ENCODE data around the gene DCDC2C. TPM values are rescaled to one million over a fixed set of nuclear protein-coding genes. Genes with fewer than 3 reads are reported as not detected.

The DCDC2C gene
- total and polyA plus RNA-seq, 9 of the 15 experiments (the other 6 are each of a cell fraction or from before 2014, with no cell fraction given) = not detected

Other genes starting within 250 kb of the DCDC2C start
- 26.7 and 29.2 TPM in 2 replicates for gene ADI1, start 184.0 kb upstream of the DCDC2C start, total RNA-seq (2014; rRNA removed)
- 25.7 and 27.1 TPM in 2 replicates for gene ADI1, start 184.0 kb upstream of the DCDC2C start, total RNA-seq (2014; rRNA removed; fragmentation: Illumina TruSeq; extraction: Trizol)
- 48.0 and 51.0 TPM in 2 replicates for gene ADI1, start 184.0 kb upstream of the DCDC2C start, total RNA-seq (2015; rRNA removed; fragmentation: Illumina TruSeq; extraction: Trizol)
- 31.6 and 34.7 TPM in 2 replicates for gene ADI1, start 184.0 kb upstream of the DCDC2C start, total RNA-seq (2021)
- 17.6 and 23.6 TPM in 2 replicates for gene ADI1, start 184.0 kb upstream of the DCDC2C start, polyA plus RNA-seq (2011; rRNA removed)
- 31.4 and 33.7 TPM in 2 replicates for gene ADI1, start 184.0 kb upstream of the DCDC2C start, polyA plus RNA-seq (2014; fragmentation: Illumina TruSeq; extraction: Trizol)
- 1 to 10 TPM; 6.1 to 6.6 TPM for gene ADI1, start 184.0 kb upstream of the DCDC2C start, polyA plus RNA-seq (2014; fragmentation: Nextera tagmentation; extraction: Ambion mirVana)
- gene ADI1, start 184.0 kb upstream of the DCDC2C start, polyA plus RNA-seq (2014; rRNA removed) = 20.6 and 21.6 TPM in 2 replicates
- 46.5 and 46.8 TPM in 2 replicates for gene RNASEH1, start 145.2 kb upstream of the DCDC2C start, total RNA-seq (2014; rRNA removed)
- gene RNASEH1, start 145.2 kb upstream of the DCDC2C start, total RNA-seq (2014; rRNA removed; fragmentation: Illumina TruSeq; extraction: Trizol) = 40.8 and 42.8 TPM in 2 replicates
- 47.1 and 47.5 TPM in 2 replicates for gene RNASEH1, start 145.2 kb upstream of the DCDC2C start, total RNA-seq (2015; rRNA removed; fragmentation: Illumina TruSeq; extraction: Trizol)
- 44.1 and 45.6 TPM in 2 replicates for gene RNASEH1, start 145.2 kb upstream of the DCDC2C start, total RNA-seq (2021)
- 21.7 and 25.7 TPM in 2 replicates for gene RNASEH1, start 145.2 kb upstream of the DCDC2C start, polyA plus RNA-seq (2011; rRNA removed)
- 34.7 and 35.3 TPM in 2 replicates for gene RNASEH1, start 145.2 kb upstream of the DCDC2C start, polyA plus RNA-seq (2014; fragmentation: Illumina TruSeq; extraction: Trizol)
- gene RNASEH1, start 145.2 kb upstream of the DCDC2C start, polyA plus RNA-seq (2014; fragmentation: Nextera tagmentation; extraction: Ambion mirVana) = 10 to 100 TPM; 27.5 to 32.7 TPM
- 46.8 and 47.9 TPM in 2 replicates for gene RNASEH1, start 145.2 kb upstream of the DCDC2C start, polyA plus RNA-seq (2014; rRNA removed)
- 2,103 and 2,507 TPM in 2 replicates for gene RPS7, start 128.3 kb upstream of the DCDC2C start, total RNA-seq (2014; rRNA removed)
- 3,088 and 3,235 TPM in 2 replicates for gene RPS7, start 128.3 kb upstream of the DCDC2C start, total RNA-seq (2014; rRNA removed; fragmentation: Illumina TruSeq; extraction: Trizol)
- 4,033 and 4,169 TPM in 2 replicates for gene RPS7, start 128.3 kb upstream of the DCDC2C start, total RNA-seq (2015; rRNA removed; fragmentation: Illumina TruSeq; extraction: Trizol)
- 2,201 and 2,441 TPM in 2 replicates for gene RPS7, start 128.3 kb upstream of the DCDC2C start, total RNA-seq (2021)
- gene RPS7, start 128.3 kb upstream of the DCDC2C start, polyA plus RNA-seq (2011; rRNA removed) = 2,427 and 2,760 TPM in 2 replicates
- gene RPS7, start 128.3 kb upstream of the DCDC2C start, polyA plus RNA-seq (2014; fragmentation: Illumina TruSeq; extraction: Trizol) = 2,675 and 2,931 TPM in 2 replicates
- gene RPS7, start 128.3 kb upstream of the DCDC2C start, polyA plus RNA-seq (2014; fragmentation: Nextera tagmentation; extraction: Ambion mirVana) = 1,000 to 10,000 TPM; 2,718 to 3,051 TPM
- 2,676 and 2,779 TPM in 2 replicates for gene RPS7, start 128.3 kb upstream of the DCDC2C start, polyA plus RNA-seq (2014; rRNA removed)
- 2.9 and 5.4 TPM in 2 replicates for gene COLEC11, start 108.5 kb upstream of the DCDC2C start, total RNA-seq (2014; rRNA removed)
- gene COLEC11, start 108.5 kb upstream of the DCDC2C start, total RNA-seq (2014; rRNA removed; fragmentation: Illumina TruSeq; extraction: Trizol) = 0.67 and 0.98 TPM in 2 replicates
- 2.0 and 2.6 TPM in 2 replicates for gene COLEC11, start 108.5 kb upstream of the DCDC2C start, total RNA-seq (2015; rRNA removed; fragmentation: Illumina TruSeq; extraction: Trizol)
- gene COLEC11, start 108.5 kb upstream of the DCDC2C start, total RNA-seq (2021) = 2.9 and 4.3 TPM in 2 replicates
- gene COLEC11, start 108.5 kb upstream of the DCDC2C start, polyA plus RNA-seq (2011; rRNA removed) = 0.93 and 1.6 TPM in 2 replicates
- gene COLEC11, start 108.5 kb upstream of the DCDC2C start, polyA plus RNA-seq (2014; fragmentation: Illumina TruSeq; extraction: Trizol) = 1.8 and 3.2 TPM in 2 replicates
- under 1 TPM; 0.32 to 0.73 TPM for gene COLEC11, start 108.5 kb upstream of the DCDC2C start, polyA plus RNA-seq (2014; fragmentation: Nextera tagmentation; extraction: Ambion mirVana)
- gene COLEC11, start 108.5 kb upstream of the DCDC2C start, polyA plus RNA-seq (2014; rRNA removed) = 3.3 and 4.3 TPM in 2 replicates
- gene ALLC, start 45.4 kb upstream of the DCDC2C start, total RNA-seq (2014; rRNA removed) = not detected in 2 replicates
- gene ALLC, start 45.4 kb upstream of the DCDC2C start, total RNA-seq (2014; rRNA removed; fragmentation: Illumina TruSeq; extraction: Trizol) = not detected in 2 replicates
- gene ALLC, start 45.4 kb upstream of the DCDC2C start, total RNA-seq (2015; rRNA removed; fragmentation: Illumina TruSeq; extraction: Trizol) = not detected in 2 replicates
- not detected in 2 replicates for gene ALLC, start 45.4 kb upstream of the DCDC2C start, total RNA-seq (2021)
- gene ALLC, start 45.4 kb upstream of the DCDC2C start, polyA plus RNA-seq (2011; rRNA removed) = not detected in 2 replicates
- gene ALLC, start 45.4 kb upstream of the DCDC2C start, polyA plus RNA-seq (2014; fragmentation: Illumina TruSeq; extraction: Trizol) = not detected in 2 replicates
- gene ALLC, start 45.4 kb upstream of the DCDC2C start, polyA plus RNA-seq (2014; fragmentation: Nextera tagmentation; extraction: Ambion mirVana) = not detected
- gene ALLC, start 45.4 kb upstream of the DCDC2C start, polyA plus RNA-seq (2014; rRNA removed) = not detected in 2 replicates